Stimulated activated CD4-positive, alpha-beta T cell treated with anti-CD3 and anti-CD28 coated beads, TNF-alpha, amount 100 ng/mL, for 4 hours (primary cell): ENCODE measurements around the gene WWTR1.

Experiments
- DNase-seq, 3 experiments: peaks; one replicate each; pipeline ENCODE4 v3.0.0-alpha.2; 2020; ENCODE audit warnings: low read depth in 3 of 3

Gene WWTR1

DNA sequence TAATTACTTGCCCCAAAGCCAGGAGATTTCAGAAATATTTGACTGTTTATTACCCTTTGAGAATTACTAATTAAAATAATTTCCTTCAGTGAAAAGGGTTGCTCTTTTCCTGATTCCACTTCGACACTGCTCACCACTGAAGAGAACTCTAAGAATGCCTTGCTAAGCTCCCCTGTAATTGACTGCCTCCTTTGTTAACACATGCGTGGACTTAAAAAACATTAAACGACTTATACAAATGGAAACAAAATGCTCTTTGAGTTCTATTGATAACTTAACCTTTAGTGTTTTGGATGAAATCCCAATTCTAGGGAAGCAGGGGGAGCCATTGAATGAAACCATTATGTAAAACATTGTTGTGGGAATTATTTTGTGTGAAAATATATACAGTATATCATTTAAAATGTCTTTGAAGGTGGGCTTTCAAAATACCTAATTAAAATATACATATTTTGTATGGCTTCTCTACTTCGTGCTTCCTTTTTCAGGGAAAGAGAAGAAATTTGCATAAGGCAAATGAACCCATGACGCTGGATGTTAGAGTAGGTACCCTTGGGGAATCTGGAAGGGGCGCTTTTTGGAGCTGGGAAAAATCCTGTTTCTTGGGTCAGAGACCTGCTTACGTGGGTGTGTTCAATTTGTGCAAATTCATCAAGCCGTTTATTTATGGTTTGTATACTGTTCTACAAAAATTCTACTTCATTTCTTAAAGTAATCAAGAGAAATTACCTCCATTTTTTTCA lies 64.2 kb downstream of the WWTR1 start:
- no peak for DNase-seq

DNA sequence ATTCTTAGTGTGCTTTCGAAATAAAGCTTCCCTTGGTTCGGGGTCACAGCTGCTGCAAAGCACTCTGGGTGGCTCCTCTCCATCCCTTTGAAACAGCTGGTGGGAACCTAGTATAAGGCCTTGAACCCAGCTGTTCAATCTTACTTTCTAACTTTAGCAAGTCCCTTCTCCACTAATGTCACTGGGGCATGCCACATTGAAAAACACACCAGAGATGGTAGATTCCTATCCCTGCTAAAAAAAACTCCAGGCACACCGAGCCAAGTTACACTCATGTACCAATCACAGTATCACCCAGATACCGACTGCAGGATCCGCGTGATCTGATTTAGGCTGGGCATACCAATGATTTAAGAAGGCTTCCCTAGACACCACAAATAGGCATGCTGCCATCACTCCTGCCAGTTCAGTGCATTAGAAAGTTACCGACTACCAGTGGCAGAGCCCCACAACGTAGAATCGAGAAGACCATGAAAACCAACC lies 65.0 kb downstream of the WWTR1 start:
- no peak for DNase-seq

GRCh38 chr3:149590691-149591441 lies 67.0 kb downstream of the WWTR1 start:
- DNase-seq: no peak

DNA sequence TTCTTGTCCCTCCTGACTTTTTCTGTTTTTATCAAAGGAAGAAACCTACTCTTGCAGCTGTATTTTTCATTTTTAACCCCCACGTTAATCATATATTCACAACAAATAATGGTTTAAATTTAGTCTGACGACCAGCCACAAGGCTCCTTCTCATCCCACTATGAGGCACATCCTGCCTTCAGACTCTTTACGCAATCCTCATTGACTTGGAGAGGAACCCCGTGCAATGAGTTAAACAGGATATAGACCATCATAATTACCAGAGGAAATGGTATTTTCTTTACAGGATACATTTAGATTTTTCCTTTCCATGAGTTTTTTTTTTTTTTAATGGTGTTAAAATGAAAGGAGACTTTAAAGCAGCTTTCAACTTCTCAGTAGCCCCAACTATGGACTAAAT lies 68.5 kb downstream of the WWTR1 start:
- DNase-seq: no peak

DNA sequence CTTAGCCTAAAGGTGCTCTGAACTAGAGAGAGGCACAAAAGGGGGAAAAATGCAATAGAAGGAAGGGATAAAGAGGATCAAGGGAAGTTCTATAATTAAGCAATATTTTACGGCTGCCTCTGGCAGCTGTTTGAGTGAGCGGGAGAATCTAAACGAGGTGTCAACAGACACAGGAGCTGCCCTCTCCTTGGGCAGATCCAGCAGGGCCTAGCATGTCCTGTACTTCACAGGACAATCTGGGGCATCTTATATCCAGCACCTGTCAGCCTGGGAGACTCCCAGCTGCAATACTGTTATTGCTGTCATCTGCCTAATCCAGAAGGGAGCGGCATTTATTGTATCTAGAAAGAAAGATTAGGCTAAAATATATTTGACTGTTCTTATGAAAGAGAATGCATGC lies 68.9 kb downstream of the WWTR1 start:
- DNase-seq: no peak

GRCh38 chr3:149587383-149587782 lies 70.4 kb downstream of the WWTR1 start:
- no peak for DNase-seq

- no peak for DNase-seq
These were observed 71.0 kb downstream of the WWTR1 start for GRCh38 chr3:149586871-149587270.

GRCh38 chr3:149585401-149585726 lies 72.5 kb downstream of the WWTR1 start:
- no peak for DNase-seq

DNA sequence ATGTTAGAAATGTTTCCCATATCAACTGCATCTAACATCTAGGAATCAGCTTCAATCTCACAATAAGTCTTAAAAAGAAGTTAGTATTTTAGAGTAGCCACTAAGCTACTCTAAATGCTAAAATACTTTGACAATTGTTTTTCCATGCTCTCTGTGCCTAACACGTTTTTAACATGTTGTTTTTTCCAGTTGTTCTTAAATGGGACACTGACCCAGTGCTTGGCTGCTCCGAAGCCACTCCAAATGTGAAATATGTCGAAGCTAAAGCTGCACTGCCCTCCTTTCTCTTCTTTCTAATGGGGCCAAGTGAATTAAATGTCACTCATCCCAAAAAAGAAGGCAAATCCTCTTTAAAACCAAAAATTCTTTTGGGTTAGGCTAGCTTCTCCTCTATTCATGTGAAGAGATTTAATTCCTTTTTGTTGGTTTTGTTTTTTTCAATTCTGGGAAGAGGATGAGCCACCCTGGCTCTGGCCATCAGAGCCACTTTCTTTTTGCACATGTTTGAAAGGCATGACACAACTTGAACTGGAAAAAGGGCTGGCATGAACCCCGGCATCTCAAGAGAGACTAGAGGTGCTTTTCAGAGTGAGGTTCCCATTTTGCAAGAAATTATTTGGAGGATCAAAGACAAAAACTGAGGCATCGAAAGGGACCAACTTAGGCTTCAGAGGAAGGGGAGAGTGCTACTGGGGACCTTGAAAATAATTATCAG lies 73.7 kb downstream of the WWTR1 start:
- DNase-seq: no peak

- DNase-seq: no peak
These were observed 75.4 kb downstream of the WWTR1 start for GRCh38 chr3:149582395-149582794.

DNA sequence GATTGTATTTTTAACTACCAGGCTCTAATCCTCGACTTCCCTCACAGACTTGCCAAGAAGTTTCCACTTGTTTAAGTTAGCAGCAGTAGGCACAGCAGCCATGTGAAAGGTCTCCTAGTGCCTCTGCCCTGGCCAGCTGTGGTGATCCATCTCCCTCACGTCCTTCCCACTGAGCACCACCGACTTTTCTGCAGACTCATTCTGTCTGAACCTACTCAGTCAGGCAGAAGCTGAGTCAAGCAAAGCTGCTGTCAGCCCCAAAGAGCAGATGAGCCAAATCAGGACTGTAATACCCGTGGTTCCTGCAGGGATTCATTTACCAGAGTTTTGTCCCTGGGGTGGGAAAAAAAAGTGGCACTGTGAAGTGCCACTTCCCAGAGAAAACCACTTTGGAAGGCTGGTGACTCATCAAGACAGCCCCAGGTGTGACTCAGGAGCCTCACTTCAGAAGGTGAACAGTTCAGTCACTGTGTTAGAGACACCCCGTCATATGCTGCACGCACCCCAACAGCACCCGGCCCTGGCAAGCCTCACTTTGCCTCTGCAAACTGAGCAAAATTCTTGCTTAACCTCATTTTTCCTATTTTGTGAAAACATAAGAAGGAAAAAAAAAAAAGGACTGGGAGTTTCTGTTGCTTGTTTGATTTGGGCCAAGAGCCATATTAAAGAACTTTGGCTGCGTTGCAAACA lies 76.0 kb downstream of the WWTR1 start:
- no peak for DNase-seq

DNA sequence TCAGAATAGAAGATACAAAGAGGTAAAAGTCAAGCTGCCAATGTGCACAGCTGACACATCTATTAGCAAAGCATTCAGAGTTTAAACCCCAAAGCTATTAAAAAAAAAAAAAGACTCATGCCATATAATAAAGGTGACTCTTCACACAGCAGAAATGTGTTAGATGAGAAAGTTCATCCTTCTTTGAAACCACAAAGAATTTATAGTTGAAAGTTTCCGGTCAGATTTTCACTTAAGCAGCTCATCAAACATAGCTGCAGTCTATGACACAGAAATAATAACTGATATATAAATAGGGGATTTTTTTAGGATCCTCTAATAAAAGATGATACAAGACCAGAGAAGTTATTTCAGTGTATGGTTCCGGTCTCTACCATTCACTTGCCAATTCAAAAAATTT lies 76.6 kb downstream of the WWTR1 start:
- no peak for DNase-seq

- DNase-seq: no peak
These were observed 77.8 kb downstream of the WWTR1 start for GRCh38 chr3:149579838-149580542.

DNA sequence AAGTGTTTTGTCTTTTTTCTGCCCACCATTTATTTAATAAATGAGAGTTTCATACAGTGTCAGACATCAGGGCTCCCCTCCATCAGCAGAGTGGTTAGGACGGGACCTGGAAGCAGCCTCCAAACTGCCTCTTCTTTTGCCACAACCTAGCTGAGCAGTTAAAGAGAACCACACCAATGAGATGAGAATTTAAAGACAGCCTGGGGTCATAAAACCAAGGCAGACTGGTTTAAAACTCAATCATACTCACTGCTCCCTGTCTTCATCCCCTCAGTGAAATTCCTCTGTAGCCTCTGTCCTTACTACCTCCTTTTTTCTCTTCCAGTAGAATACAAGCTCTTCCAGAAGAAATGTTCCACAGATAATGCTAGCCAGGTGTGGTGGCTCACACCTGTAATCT lies 78.7 kb downstream of the WWTR1 start:
- no peak for DNase-seq

GRCh38 chr3:149577801-149578200 lies 80.0 kb downstream of the WWTR1 start:
- DNase-seq: no peak

DNA sequence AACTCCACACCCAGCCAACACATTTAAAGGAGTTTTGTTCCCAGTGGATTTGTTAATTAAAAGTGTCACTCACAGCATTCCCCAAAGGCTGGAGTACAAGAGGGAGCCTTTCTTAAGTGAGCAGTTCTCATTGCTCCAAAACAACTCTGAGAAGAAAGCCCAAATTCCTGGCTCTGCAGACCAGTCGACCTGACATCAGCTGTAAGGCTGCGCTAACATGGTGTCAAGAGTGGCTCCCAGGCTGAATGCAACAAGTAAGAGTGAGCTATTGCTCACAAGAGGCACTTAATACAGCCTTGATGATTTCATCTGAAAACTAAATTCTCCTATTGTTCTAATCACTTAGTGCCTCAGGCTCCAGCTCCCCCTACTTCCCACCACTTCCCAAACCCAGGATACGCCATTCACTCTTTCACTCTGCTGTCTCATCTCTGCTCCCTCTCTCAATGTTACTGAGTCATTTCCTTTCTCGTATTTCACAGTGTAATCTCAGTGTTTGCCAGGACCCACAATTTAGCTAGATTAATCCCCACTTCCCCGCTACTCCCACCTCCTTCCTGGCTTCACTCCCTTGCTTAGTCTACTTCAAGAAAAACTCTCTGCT lies 81.8 kb downstream of the WWTR1 start:
- DNase-seq: no peak

DNA sequence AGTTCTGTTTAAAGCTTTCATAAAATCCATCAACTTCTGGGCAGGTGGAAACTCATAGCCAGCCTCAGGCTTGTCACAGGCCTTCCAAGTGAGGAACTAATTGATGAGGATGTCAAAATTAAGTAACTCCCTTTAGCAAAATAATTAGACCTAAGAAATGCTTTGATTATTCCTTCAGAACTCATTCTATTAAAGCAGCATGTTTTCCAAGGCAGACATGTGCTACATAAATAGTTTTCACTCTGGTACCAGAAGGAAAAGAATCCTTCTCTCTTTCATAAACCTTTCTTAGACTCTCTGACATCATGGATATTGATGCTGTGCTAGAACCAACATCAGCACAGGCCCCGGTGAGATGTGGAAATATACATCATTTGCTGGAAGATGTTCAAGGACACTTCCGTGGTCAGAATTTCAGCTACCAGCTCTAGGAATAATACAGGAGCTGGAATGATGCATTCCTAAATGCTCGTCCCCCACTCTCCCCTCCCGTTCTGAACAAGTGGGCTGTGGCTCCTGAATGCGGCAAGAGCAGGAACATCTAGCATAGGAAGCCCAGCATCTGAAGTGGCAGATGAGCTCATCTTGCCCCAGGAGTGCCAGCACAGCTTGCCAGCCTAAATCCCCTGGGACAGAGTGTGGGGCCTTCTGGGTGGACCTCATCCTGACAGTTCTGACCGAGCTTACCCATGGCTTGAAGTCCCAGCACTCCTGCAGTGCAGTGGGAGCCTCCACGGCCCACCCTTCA lies 82.4 kb downstream of the WWTR1 start:
- no peak for DNase-seq

- no peak for DNase-seq
These were observed 84.9 kb downstream of the WWTR1 start for GRCh38 chr3:149572796-149573414.

DNA sequence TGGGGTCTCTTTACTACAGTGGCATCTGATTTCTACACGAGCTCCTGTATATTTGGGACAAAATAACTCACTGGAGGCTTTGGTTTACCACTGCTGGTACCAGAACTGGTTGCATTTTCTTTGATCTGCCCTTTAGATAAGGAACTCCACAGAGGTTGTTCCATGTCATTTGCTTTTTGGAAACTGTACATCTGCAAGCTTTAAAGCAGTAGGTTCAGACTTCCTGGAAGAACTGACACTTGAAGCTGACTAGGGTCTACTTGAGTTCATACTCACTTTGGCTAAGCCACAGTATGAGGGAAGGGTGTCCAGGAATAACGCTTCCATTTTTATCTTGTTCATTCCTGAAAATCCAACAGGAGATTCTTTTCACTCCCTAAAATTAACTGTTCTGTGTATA lies 86.4 kb downstream of the WWTR1 start:
- no peak for DNase-seq

GRCh38 chr3:149570016-149570415 lies 87.8 kb downstream of the WWTR1 start:
- DNase-seq: no peak
